ENCODE data around the gene SDK1. TPM values are rescaled to one million over a fixed set of nuclear protein-coding genes. Genes with fewer than 3 reads are reported as not detected.

Gene SDK1
- total and polyA plus RNA-seq, 2 donors (not counting 3 experiments of a cell fraction or from before 2014, with no cell fraction given): 1.6 to 3.9 TPM

DNA sequence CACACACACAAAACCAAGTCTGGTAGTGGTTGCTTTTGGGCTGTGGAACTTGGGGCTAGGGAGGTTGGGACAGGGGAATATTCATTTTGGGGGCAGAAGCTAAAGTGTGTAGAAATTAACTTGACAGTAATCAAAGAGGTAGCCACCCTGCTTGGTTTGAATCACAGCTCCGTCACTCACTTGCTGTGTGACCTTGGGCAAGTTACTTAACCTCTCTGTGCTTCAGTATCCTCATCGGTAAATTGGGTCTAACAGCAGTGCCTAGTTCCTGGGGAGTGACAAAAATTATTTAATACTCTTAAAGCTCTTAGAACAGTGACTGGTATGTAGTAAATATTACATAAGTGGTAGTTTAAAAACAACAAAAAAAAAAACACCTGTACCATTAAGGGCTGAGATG, 489.8 kb downstream of the SDK1 start:
- no peak overlapping the region for H3K27ac ChIP-seq (ENCODE audit: insufficient read depth, low read depth, low read length)
- DNase-seq (ENCODE audit: low read depth, low spot score) (no peak), FAIRE-seq (no peak)
- no peaks in the 10 kb centered on the region for H3K4me1 ChIP-seq (ENCODE audit: control insufficient read depth, extremely low read depth, insufficient read depth, low read length)
- H3K79me2 ChIP-seq (ENCODE audit: control insufficient read depth, insufficient read depth, low read length): no peaks in the 10 kb centered on the region
- CTCF ChIA-PET: no interaction called here
- H3K27me3 ChIP-seq (ENCODE audit: control insufficient read depth in 2 of 2, insufficient read depth in 2 of 2, low read length in 2 of 2): no peaks in the 10 kb centered on the region
- BruUV-seq (replicated peaks): no TSS peak
- H4K20me1 ChIP-seq (replicated peaks; ENCODE audit: control insufficient read depth, extremely low read depth, insufficient read depth, low read length): no peaks in the 10 kb centered on the region
- TF ChIP-seq, protein P1, sequence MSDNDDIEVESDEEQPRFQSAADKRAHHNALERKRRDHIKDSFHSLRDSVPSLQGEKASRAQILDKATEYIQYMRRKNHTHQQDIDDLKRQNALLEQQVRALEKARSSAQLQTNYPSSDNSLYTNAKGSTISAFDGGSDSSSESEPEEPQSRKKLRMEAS (IDR thresholded peaks at IDR 0.05; ENCODE audit: insufficient read depth, insufficient read length): no peak
- TF ChIP-seq, protein P2, sequence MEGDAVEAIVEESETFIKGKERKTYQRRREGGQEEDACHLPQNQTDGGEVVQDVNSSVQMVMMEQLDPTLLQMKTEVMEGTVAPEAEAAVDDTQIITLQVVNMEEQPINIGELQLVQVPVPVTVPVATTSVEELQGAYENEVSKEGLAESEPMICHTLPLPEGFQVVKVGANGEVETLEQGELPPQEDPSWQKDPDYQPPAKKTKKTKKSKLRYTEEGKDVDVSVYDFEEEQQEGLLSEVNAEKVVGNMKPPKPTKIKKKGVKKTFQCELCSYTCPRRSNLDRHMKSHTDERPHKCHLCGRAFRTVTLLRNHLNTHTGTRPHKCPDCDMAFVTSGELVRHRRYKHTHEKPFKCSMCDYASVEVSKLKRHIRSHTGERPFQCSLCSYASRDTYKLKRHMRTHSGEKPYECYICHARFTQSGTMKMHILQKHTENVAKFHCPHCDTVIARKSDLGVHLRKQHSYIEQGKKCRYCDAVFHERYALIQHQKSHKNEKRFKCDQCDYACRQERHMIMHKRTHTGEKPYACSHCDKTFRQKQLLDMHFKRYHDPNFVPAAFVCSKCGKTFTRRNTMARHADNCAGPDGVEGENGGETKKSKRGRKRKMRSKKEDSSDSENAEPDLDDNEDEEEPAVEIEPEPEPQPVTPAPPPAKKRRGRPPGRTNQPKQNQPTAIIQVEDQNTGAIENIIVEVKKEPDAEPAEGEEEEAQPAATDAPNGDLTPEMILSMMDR (IDR thresholded peaks at IDR 0.05; ENCODE audit: extremely low read depth in 1 of 2, insufficient read depth in 1 of 2, low read depth in 1 of 2, low read length in 2 of 2): no peak
- no peak for TF ChIP-seq POLR2AphosphoS5 (IDR thresholded peaks at IDR 0.05; ENCODE audit: insufficient read depth, low read depth, low read length)
- no peak for TF ChIP-seq POLR2A (IDR thresholded peaks at IDR 0.05; ENCODE audit: low read depth, low read length)
- TF ChIP-seq GATA2 (IDR thresholded peaks at IDR 0.05; ENCODE audit: insufficient read depth, insufficient read length, low read depth, low read length): no peak
- no peak for TF ChIP-seq EZH2 (IDR thresholded peaks at IDR 0.05; ENCODE audit: borderline replicate concordance, low read depth, low read length, severe bottlenecking)
- TF ChIP-seq MYC (IDR thresholded peaks at IDR 0.05; ENCODE audit: low read depth, low read length): no peak
- no peak for TF ChIP-seq JUN (IDR thresholded peaks at IDR 0.05; ENCODE audit: borderline replicate concordance, insufficient read depth, insufficient read length, low read depth)
- no peak for TF ChIP-seq FOS (IDR thresholded peaks at IDR 0.05; ENCODE audit: borderline replicate concordance, insufficient read depth, low read length)
- POLR2A ChIA-PET: no interaction called here
- H3K9me1 ChIP-seq (replicated peaks; ENCODE audit: control insufficient read depth, extremely low read depth, insufficient read depth, low read length): no peaks in the 10 kb centered on the region
- dilution Hi-C loops (cut with MboI; ENCODE audit: extremely low pct_ligation_motif_present, low sequenced_read_pairs): no loop called here
- no peak overlapping the region for H2AFZ ChIP-seq (ENCODE audit: low read depth, low read length)
- no peaks in the 10 kb centered on the region for H3K9me3 ChIP-seq (replicated peaks; ENCODE audit: control insufficient read depth, insufficient read depth, low read length)
- no peak overlapping the region for H3K9ac ChIP-seq (replicated peaks; ENCODE audit: extremely low read depth, insufficient read depth, low read length)
- no peak overlapping the region for H3K4me3 ChIP-seq (replicated peaks in 1 of 3; ENCODE audit: insufficient read depth in 1 of 3, low read depth in 1 of 3, low read length in 3 of 3)
- intact Hi-C loops (cut with micrococcal nuclease): no loop called here
- H3K36me3 ChIP-seq (ENCODE audit: control insufficient read depth in 2 of 2, extremely low read depth in 1 of 2, insufficient read depth in 2 of 2, low read length in 2 of 2): no peaks in the 10 kb centered on the region
- H3K4me2 ChIP-seq (ENCODE audit: insufficient read depth, low read length): no peak overlapping the region

Data from endothelial cell of umbilical vein (primary cell).